MCF 10A (cell line): ENCODE measurements around the gene EHMT1. TPM values are rescaled to one million over a fixed set of nuclear protein-coding genes. Genes with fewer than 3 reads are reported as not detected.

ENCODE experiments used
- BruUV-seq: library from RNA; stranded (reverse); fragments of 400-500 nt; replicated peaks from 2 replicates; lab custom pipeline; 2021; lab: Mats Ljungman, UMichigan
- CTCF ChIA-PET: fragments of 300-600 bp; sonication (Branson Sonifier 250); formaldehyde crosslinking; extraction: SDS; loops from one replicate; lab custom pipeline; 2021; ENCODE audit warnings: antibody characterized with exemption, inconsistent platforms; lab: Yijun Ruan, JAX
- POLR2A ChIA-PET: fragments of 300-600, 350-650 bp; sonication (Branson Sonifier 250); formaldehyde crosslinking; extraction: SDS; loops from one replicate; lab custom pipeline; 2020; ENCODE audit warnings: antibody characterized with exemption, inconsistent platforms; lab: Yijun Ruan, JAX
- DNase-seq: peaks from one replicate; pipeline ENCODE4 v3.0.0-alpha.2; 2018; ENCODE audit not compliant: unreplicated experiment
- H3K27ac Mint-ChIP-seq: one replicate; pipeline ENCODE4 v1.8.0; 2022; ENCODE audit warnings: mild to moderate bottlenecking, low read depth, mixed read lengths; ENCODE audit not compliant: unreplicated experiment
- H3K27me3 Mint-ChIP-seq: one replicate; pipeline ENCODE4 v1.8.0; 2022; ENCODE audit warnings: mixed read lengths; ENCODE audit not compliant: insufficient read depth, unreplicated experiment
- H3K36me3 Mint-ChIP-seq: one replicate; pipeline ENCODE4 v1.8.0; 2022; ENCODE audit warnings: mild to moderate bottlenecking, moderate library complexity, mixed read lengths; ENCODE audit not compliant: insufficient read depth, unreplicated experiment
- H3K4me1 Mint-ChIP-seq: one replicate; pipeline ENCODE4 v1.8.0; 2022; ENCODE audit warnings: mixed read lengths; ENCODE audit not compliant: insufficient read depth, unreplicated experiment
- H3K4me3 Mint-ChIP-seq: one replicate; pipeline ENCODE4 v1.8.0; 2022; ENCODE audit warnings: mild to moderate bottlenecking, moderate library complexity, mixed read lengths; ENCODE audit not compliant: unreplicated experiment
- H3K9me3 Mint-ChIP-seq: one replicate; pipeline ENCODE4 v1.8.0; 2022; ENCODE audit warnings: mixed read lengths; ENCODE audit not compliant: unreplicated experiment
- intact Hi-C: fragments of 100-400 bp; cut with micrococcal nuclease; formaldehyde crosslinking; loops from 2 replicates; pipeline ENCODE4 v1.14.1; 2022
- total RNA-seq: library from RNA; stranded (reverse); gene quantifications from 2 replicates; pipeline ENCODE4 v1.2.3, GENCODE V29; 2022
- TF ChIP-seq, protein P1 (sequence below): fragments of 200-600 bp; IDR thresholded peaks from one replicate; pipeline ENCODE4 v1.8.0; 2022; ENCODE audit warnings: antibody characterized with exemption, mild to moderate bottlenecking; ENCODE audit not compliant: unreplicated experiment

Gene EHMT1
- total RNA-seq, 1 experiment from 2014 or later, result 79.7 TPM

DNA sequence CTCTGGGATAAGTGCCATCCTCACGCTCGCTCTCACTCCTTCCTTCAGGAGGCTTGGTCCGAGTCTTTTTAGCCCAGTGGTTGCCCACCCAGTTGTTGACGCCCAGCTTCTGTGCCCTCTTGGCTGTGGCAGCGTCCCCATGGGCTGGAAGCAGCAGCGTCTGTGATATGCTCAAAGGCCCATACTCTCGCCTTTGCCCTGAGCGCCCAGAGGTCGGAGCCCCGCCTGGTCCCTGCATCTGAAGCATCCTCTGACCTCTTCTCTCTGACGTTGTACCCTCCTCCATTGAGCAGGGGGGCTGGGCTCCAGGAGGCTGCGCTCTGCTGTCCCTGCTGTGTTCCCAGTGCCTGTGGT is 180.8 kb downstream of the EHMT1 start:
- Mint-ChIP-seq H3K36me3 (peaks cover 61% of the 10 kb centered on the region), H3K27me3 (no peaks in the 10 kb centered on the region), H3K27ac (no peak overlapping the region), H3K9me3 (no peaks in the 10 kb centered on the region), H3K4me1 (no peaks in the 10 kb centered on the region), H3K4me3 (no peak overlapping the region)
- intact Hi-C loops, result no loop called here
- POLR2A ChIA-PET, result interaction anchor here (0.7 kb wide), 1 partner anchor 66 kb away, joined by 3 read pairs; no protein-coding TSS in a partner anchor
- BruUV-seq, result no TSS peak
- no peak for DNase-seq
- TF ChIP-seq, protein P1, sequence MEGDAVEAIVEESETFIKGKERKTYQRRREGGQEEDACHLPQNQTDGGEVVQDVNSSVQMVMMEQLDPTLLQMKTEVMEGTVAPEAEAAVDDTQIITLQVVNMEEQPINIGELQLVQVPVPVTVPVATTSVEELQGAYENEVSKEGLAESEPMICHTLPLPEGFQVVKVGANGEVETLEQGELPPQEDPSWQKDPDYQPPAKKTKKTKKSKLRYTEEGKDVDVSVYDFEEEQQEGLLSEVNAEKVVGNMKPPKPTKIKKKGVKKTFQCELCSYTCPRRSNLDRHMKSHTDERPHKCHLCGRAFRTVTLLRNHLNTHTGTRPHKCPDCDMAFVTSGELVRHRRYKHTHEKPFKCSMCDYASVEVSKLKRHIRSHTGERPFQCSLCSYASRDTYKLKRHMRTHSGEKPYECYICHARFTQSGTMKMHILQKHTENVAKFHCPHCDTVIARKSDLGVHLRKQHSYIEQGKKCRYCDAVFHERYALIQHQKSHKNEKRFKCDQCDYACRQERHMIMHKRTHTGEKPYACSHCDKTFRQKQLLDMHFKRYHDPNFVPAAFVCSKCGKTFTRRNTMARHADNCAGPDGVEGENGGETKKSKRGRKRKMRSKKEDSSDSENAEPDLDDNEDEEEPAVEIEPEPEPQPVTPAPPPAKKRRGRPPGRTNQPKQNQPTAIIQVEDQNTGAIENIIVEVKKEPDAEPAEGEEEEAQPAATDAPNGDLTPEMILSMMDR, result no peak
- CTCF ChIA-PET, result no interaction called here

- CTCF ChIA-PET, result no interaction called here
- H3K4me3 Mint-ChIP-seq, result no peak overlapping the region
- POLR2A ChIA-PET, result interaction anchor here (0.7 kb wide), 1 partner anchor 66 kb away, joined by 3 read pairs; no protein-coding TSS in a partner anchor
- no peak overlapping the region for H3K27ac Mint-ChIP-seq
- BruUV-seq, result no TSS peak
- no peak for DNase-seq
- no peaks in the 10 kb centered on the region for H3K4me1 Mint-ChIP-seq
- H3K27me3 Mint-ChIP-seq, result no peaks in the 10 kb centered on the region
- H3K9me3 Mint-ChIP-seq, result no peaks in the 10 kb centered on the region
- TF ChIP-seq, protein P1, result no peak
- peaks cover 53% of the 10 kb centered on the region for H3K36me3 Mint-ChIP-seq
- intact Hi-C loops, result no loop called here
Measured at GRCh38 chr9:137800196-137801022, 181.6 kb downstream of the EHMT1 start.

GRCh38 chr9:137801023-137801319 is 182.2 kb downstream of the EHMT1 start:
- CTCF ChIA-PET, result no interaction called here
- no peak for DNase-seq
- Mint-ChIP-seq H3K4me3 (no peak overlapping the region), H3K27me3 (no peaks in the 10 kb centered on the region), H3K36me3 (peaks cover 48% of the 10 kb centered on the region), H3K9me3 (no peaks in the 10 kb centered on the region), H3K4me1 (no peaks in the 10 kb centered on the region), H3K27ac (no peak overlapping the region)
- POLR2A ChIA-PET, result no interaction called here
- no TSS peak for BruUV-seq
- intact Hi-C loops, result no loop called here
- TF ChIP-seq, protein P1, result no peak

DNA sequence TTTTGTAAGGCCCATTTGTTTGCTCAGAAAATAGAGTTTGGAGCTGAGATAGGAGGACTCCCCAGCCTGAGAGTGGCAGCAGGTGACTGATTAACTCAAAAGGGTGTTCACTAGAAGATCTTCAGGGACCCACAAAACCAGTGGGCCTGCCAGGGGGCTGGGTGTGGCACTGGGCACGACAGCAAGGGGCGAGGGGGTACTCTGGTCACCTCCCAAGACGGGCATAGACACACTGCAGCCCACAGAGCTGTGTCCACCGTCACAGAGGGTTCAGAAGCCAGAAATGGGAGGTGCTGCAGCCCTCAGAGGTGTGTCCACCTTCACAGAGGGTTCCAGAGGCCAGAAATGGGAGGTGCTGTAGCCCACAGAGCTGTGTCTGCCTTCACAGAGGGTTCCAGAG is 183.2 kb downstream of the EHMT1 start:
- no peaks in the 10 kb centered on the region for H3K4me1 Mint-ChIP-seq
- H3K9me3 Mint-ChIP-seq, result no peaks in the 10 kb centered on the region
- BruUV-seq, result no TSS peak
- H3K4me3 Mint-ChIP-seq, result no peak overlapping the region
- H3K27me3 Mint-ChIP-seq, result no peaks in the 10 kb centered on the region
- H3K36me3 Mint-ChIP-seq, result peaks cover 49% of the 10 kb centered on the region
- DNase-seq, result no peak
- TF ChIP-seq, protein P1, result no peak
- CTCF ChIA-PET, result no interaction called here
- intact Hi-C loops, result no loop called here
- POLR2A ChIA-PET, result no interaction called here
- peak overlapping the region; percentile 66 for H3K27ac Mint-ChIP-seq
